ENCODE data around the gene MRPL24.
A peak's percentile ranks its signal among the peaks of the same experiment; 100 is the strongest.

MRPL24 gene

DNA sequence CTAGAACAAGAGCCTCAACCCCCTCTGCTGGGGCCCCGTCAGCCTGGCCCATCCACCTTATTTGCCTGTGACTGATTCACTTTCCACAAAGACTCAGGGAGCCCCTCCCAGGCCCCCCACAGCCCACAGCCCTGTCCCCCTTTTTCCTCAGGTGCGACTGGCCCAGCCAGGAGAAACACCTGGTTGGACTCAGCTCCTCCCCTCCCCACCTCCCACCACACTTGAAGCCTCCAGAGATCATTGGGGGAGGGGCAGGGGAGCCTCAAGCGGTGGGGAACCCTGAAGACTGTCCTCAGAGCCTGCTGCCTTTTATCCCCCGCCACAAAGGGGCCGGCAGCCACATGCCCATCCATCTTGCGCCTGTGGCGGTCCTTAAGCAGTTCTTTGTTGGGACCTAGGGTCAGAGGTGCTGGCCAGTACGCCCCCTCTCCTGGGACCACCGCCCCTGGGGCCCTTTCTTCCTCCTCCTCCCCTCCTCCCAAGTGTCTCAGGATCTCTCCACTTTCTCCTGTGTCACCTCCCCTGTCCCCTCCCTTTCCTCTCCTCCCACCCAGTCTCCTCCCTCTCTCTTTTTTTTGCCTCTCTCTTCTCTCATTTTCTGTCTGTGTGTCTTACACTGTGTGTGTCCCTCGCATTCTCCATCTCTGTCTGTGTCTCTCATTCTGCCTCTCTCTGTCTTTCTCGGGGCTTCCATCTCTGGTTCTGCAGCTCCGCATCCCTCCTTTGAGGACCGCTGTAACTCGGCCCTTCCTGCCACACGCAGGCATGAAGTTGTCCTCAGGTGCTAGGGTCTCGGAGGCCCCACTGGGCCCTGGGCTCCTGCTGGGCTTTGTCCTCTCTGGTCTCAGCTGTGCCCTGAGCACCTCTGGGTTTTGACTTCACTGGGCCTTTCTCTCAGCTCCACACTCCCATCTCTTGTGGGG lies 47.7 kb downstream of the MRPL24 start:
- DNase-seq (ENCODE audit: low read depth in 1 of 2, low spot score in 1 of 2): no peak

- DNase-seq (ENCODE audit: low read depth in 1 of 2, low spot score in 1 of 2): no peak
These were observed 48.4 kb downstream of the MRPL24 start for GRCh38 chr1:156692441-156692924.

GRCh38 chr1:156691665-156692440 lies 49.0 kb downstream of the MRPL24 start:
- DNase-seq (ENCODE audit: low read depth in 1 of 2, low spot score in 1 of 2): no peak

DNA sequence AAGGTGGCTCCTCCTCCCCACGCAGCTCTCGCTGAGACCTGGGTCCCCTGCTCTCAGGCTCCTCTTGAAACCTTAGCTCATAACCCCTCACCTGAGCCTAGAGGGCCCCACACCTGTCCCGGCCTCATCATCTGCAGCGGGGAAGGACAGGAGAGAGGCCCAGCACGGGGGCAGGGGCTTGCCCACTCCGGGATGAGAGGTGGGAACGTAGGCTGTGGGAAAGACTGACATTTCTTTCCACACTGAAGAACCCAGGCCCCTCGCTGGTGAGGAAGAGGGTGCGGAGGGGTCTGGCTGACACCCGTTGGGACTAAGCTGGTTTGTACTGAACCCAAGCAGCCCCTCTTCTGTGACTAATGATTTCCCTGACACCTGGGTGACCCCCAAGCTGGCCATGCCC lies 49.7 kb downstream of the MRPL24 start:
- no peak for DNase-seq (ENCODE audit: low read depth in 1 of 2, low spot score in 1 of 2)

DNA sequence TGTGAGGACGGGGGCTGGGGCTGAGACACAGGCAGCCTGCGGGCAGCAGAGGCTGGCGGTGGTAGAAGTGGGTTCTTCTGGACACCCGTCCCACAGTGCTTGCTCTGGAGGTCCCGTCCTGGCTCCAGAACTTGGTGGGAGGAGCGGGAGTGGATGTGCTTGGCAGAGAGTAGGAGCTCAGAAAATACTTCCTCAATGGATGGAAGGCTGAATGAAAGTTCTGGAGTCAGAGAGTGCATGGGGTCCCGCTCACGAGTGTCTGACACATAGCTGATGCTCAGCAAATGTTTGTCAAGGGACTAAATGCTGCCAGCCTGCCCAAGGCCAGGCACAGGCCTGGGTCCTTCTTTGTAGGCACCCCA lies 50.2 kb downstream of the MRPL24 start:
- DNase-seq (ENCODE audit: low read depth in 1 of 2, low spot score in 1 of 2): no peak

DNA sequence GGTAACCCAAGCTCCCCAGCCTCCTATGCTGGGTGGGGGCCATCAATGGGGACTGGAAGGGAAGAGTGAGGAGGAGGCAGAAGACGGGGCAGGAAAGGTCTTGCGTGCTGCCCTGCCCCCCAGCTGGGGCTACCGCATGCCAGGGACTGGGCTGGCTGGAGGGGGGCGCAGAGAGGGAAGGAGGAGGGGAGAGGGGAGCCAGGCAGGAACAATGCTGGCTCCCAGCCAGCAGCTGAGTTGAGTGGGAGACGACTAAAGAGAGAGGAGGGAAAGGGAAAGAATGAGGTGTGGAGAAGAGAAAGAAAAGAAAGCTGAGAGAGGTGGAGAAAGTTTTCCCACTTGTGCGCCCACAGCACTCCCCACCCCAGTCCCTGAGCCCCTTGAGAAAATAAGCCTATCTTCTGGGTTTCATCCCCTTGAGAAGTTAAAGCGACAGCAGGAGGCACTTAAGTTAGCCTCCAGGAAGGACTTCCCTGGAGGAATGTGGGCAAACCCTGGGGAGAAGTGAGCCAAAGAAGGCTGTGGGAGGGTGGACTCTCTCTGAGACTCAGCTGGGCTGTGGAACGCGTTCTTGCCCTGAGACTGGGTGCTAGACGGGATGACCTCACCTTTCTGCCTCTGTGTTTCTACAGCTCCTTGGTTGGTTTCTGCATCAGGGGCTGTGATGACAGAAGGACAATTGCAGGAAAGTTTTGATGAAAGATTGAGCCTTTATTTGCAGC lies 50.8 kb downstream of the MRPL24 start:
- DNase-seq (ENCODE audit: low read depth in 1 of 2, low spot score in 1 of 2): no peak

- peak; percentile 57 to 62 for DNase-seq (ENCODE audit: low read depth in 1 of 2, low spot score in 1 of 2)
These were observed 51.6 kb downstream of the MRPL24 start for GRCh38 chr1:156689035-156689952.

All from activated T-helper 1 cell treated with anti-CD3 and anti-CD28 coated beads, Interleukin-2, amount 50 U/mL, for 16 hours (primary cell).